ENCODE measurements around the gene TOB1.

Gene TOB1

DNA sequence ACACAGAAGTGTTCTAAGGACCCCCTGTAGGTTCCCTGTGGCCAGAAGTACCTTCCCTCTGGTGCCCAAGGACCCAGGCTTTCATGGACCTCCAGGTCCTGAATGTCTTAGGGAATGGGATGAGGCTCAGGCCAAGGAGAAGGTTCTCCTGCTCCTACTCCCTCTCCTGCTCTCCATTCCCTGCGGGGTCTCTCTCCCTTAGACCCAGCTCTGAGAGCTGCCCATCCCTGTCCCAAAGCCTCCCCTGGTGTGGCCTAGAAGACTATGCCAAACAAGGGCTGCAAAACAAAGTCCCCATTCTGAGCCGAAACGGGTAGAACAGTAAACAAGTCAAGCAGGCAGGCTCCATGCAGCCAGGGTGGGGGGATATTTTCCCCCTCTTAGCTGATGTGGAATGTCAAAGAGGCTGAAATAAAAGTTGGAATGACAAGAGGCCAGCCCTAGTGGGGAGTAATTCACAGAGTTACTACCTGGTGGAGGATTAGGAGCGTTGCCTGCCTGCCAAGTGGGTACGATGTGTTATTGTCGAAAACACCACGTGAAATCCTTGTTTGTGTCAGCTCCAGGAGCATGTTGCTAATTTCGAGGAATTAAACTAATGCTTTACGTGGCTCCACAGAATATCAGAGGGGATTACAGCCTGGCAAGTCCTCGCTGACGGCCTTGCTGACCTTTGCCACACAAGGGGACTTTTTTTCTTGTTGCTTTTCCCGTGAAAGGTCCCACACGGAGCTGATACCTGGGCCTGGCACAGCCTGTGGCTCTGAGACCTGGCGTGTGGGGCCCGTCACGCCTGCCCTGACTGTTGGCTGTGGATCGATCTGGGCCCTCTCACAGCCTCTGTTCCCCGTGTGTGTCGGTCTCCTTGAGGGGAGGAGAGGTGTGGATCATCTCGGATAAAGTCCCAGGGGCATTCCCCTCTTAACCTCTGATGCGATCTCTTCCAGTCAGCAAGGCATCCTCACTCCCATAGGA is 27.9 kb downstream of the TOB1 start:
- Histone ChIP-seq H3K9me3 (ENCODE audit: control insufficient read depth, insufficient read depth, low read length) (no peaks in the 10 kb centered on the region), H3K36me3 (ENCODE audit: insufficient read depth, low read length) (no peaks in the 10 kb centered on the region), H3K4me1 (ENCODE audit: insufficient read depth, low read length) (peaks cover 29% of the 10 kb centered on the region; the same call in 1 of the 2 replicates), H3K9ac (ENCODE audit: low read depth, low read length) (no peak overlapping the region)

DNA sequence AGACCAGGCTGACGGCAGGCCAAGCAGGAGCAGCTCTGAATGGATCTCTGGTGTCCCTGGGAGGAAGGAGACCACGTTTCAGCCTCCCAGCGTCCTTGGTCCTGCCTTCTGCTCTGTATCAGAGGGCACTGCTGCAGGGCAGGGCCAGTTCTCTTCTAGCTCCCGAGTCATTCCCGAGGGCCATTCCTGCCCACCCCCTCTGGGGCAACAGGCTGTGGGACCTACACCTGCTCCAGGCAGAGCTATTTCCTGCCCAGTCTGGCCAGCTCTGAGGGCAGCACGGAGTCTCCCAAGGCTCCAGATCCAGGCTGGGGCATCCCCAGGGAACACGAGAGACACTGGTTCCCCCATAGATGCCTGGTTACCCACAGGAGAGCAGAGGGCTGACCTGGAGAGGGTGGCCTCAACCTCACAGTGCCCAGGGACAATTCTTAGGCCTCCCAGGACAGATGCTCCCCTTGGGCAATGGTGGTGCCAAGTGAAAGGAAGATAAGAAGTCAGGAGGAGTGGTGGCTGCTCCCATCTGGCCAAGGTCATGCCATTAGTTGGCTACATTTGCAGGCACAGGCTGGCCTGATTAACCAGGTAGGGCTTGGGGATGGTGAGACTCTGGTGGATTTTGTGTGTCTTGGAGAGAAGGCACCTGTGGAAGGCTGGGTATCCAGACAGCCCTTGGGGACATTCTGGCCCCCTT is 28.7 kb downstream of the TOB1 start:
- Histone ChIP-seq H3K9me3 (ENCODE audit: control insufficient read depth, insufficient read depth, low read length) (no peaks in the 10 kb centered on the region), H3K4me1 (ENCODE audit: insufficient read depth, low read length) (peaks cover 33% of the 10 kb centered on the region; the same call in 1 of the 2 replicates), H3K36me3 (ENCODE audit: insufficient read depth, low read length) (no peaks in the 10 kb centered on the region), H3K9ac (ENCODE audit: low read depth, low read length) (no peak overlapping the region)

DNA sequence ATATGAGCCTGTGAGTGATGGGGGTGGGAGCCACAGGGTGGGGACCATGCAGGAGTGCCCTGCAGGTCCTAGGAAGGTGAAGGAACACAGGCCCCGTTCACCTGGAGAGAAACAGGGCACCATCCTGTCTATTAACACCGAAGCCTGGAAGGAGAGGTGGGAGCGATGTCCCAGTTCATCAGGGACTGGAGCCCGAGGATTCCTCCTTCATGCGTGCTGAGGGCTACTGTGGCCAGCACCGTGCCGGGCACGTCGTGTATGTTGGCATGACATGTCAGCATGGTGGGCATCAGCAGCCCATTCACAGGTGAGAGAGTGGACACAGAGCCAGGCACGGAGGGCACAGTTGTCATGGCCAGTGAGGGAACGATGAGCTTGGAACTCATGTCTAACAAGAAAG is 29.3 kb downstream of the TOB1 start:
- no peaks in the 10 kb centered on the region for H3K36me3 ChIP-seq (ENCODE audit: insufficient read depth, low read length)
- H3K4me1 ChIP-seq (ENCODE audit: insufficient read depth, low read length): peaks cover 35% of the 10 kb centered on the region; the same call in 1 of the 2 replicates
- no peaks in the 10 kb centered on the region for H3K9me3 ChIP-seq (ENCODE audit: control insufficient read depth, insufficient read depth, low read length)
- H3K9ac ChIP-seq (ENCODE audit: low read depth, low read length): no peak overlapping the region

DNA sequence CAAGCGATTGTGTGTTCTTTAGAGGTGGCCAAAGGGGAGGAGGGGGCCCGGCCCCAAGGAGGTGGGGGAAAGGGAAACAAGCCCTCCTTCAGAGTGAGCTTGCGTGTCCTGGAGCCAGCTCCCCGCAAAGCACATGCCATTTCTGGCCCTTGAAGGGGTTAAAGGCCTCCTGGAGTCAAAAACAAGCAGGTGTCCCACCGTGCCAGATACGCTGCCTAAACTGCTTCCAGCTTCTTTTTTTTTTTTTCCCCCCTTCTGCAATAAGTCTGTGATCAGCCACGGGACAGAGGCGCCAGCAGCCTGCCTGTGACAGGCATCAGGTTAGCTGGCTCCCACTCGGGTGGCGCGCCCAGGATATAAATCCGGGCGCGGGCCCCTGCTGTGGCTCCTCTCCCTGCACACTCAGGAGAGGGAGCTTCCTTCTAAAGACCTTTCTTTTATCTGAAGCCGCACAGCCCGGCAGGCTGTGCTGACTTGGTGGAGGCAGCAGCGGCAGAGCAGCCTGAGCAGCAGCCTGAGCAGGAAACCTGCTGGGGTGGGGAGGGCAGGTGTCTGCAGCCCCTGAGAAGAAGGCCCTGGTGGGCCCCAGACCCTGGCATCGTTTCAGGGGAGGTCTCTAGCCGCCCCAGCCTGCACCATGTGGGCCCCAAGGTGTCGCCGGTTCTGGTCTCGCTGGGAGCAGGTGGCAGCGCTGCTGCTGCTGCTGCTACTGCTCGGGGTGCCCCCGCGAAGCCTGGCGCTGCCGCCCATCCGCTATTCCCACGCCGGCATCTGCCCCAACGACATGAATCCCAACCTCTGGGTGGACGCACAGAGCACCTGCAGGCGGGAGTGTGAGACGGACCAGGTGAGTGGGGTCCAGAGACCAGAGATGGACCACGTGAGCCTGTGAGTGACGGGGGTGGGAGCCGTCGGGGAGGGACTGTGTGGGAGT is 30.6 kb downstream of the TOB1 start, which contains the start of gene WFIKKN2:
Gene WFIKKN2 (plus strand): TSS at position 286 of the 934 bp plus-strand sequence. CDS start 352 bp downstream, at position 638.
- peaks cover 43% of the 10 kb centered on the region; the same call in 1 of the 2 replicates for H3K4me1 ChIP-seq (ENCODE audit: insufficient read depth, low read length)
- no peaks in the 10 kb centered on the region for H3K36me3 ChIP-seq (ENCODE audit: insufficient read depth, low read length)
- no peak within 1 kb of the TSS for H3K9ac ChIP-seq (ENCODE audit: low read depth, low read length)
- H3K9me3 ChIP-seq (ENCODE audit: control insufficient read depth, insufficient read depth, low read length): no peaks in the 10 kb centered on the region

DNA sequence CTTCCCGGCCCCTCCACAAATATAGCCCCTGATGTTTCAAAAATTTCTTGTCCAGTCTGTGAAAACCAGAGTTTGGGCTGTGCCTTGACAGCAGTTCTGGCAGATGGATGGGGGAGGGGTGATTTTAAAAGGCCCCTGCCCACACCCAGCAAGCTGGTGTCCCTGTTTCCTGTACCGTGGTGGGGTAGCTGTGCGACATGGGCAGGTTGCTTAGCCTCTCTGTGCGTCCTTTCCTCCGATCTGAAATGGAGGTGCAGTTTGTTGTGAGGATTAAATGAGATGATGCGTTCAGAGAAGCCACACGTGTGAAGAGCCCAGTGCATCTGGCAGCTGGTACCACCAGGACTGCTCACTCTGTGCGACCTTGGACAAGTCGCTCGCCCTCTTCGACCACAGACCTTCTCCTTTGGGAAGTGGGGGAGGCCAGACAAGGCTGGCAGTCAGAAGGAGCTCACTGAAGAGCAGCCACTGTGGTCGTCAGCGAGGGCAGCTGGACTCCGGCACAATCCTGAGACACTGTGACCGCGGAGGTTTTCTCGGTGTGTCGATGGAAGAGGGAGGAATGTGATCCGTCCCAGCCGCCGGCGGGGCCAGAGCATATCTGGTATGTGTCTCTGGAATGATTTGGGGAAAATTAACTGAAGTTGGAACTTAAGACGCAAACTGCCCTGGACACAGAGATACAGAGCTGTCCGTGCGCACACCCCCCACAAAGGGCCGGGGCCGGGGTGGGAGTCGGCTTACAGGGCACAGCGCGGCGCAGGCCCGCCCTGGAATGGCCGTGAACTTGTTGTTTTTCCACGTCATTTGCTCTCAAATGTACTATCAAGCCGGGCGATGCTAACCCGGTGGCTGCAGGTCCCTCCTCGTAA is 31.5 kb downstream of the TOB1 start:
- no peak overlapping the region for H3K9ac ChIP-seq (ENCODE audit: low read depth, low read length)
- no peaks in the 10 kb centered on the region for H3K9me3 ChIP-seq (ENCODE audit: control insufficient read depth, insufficient read depth, low read length)
- no peaks in the 10 kb centered on the region for H3K36me3 ChIP-seq (ENCODE audit: insufficient read depth, low read length)
- peaks cover 46% of the 10 kb centered on the region; the same call in 1 of the 2 replicates for H3K4me1 ChIP-seq (ENCODE audit: insufficient read depth, low read length)

DNA sequence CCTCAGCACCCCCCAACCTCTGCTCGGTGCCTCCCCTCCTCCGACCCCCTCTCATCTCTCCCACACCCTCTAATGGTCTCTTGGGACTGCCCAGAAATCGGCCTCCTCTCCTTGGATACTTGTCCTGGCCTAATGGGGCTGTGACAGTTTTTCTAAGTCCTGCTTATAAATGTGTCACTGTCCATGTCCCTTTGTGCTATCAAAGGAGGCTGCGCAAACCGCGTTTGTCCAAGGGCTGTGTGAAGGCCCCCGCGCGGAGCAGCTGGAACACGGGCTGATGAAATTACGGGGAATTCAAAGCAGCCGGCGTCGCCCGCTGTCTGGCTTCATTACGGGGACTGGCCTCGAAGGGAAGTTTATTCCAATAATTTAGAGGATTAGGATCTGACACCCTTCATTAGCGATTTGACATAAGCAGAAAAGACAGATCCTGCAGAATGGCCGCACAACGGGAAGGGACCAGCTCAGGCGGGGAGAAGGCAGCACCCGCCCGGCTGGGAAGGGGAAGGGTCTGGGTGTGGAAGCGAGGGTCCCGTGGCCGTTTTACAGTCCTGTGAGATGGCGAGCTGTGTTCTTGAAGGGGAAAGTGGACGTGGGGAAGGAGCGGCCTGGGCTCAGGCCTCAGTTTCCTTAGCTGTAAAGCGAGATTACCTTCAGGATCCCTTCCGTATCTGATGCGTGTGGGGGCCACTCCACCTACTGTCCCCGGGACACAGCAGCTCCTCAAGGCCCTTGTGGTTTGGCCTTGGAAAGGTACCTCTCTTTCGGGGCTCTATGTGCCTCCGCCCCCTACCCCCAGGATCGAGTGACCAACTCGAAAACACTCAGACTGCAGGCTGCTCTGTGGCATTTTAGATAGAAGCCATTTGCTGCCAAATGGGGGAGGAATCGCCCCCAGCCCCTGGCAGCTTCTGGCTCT is 32.4 kb downstream of the TOB1 start:
- Histone ChIP-seq H3K36me3 (ENCODE audit: insufficient read depth, low read length) (no peaks in the 10 kb centered on the region), H3K9me3 (ENCODE audit: control insufficient read depth, insufficient read depth, low read length) (no peaks in the 10 kb centered on the region), H3K4me1 (ENCODE audit: insufficient read depth, low read length) (peaks cover 55% of the 10 kb centered on the region; the same call in 1 of the 2 replicates), H3K9ac (ENCODE audit: low read depth, low read length) (no peak overlapping the region)

DNA sequence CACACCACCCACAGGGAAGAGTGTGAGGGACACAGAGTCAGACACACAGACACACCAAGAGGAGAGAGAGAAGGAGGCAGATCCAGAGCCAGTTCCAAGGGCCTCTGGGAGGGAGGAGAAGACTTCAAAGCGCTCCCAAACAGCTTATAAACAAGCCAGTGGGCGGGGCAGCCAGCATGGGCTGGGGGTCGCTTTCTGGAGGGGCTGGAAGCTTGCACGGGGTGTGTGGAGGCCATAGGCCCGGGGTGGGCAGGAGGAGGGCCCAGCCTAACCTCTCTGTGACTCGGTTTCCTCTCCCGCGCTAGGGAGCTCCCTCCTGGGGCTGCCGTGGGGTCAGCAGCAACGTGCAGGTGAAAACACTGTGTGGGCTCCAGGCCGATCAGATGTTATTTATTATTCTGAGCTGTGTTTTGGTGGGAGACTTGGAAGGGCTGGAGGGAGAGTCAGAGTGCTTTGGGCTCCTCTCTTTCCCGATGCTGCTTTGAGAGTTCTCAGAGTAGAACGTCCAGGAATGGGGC is 33.2 kb downstream of the TOB1 start:
- Histone ChIP-seq H3K4me1 (ENCODE audit: insufficient read depth, low read length) (peaks cover 60% of the 10 kb centered on the region; the same call in 1 of the 2 replicates), H3K9me3 (ENCODE audit: control insufficient read depth, insufficient read depth, low read length) (no peaks in the 10 kb centered on the region), H3K9ac (ENCODE audit: low read depth, low read length) (no peak overlapping the region), H3K36me3 (ENCODE audit: insufficient read depth, low read length) (no peaks in the 10 kb centered on the region)

DNA sequence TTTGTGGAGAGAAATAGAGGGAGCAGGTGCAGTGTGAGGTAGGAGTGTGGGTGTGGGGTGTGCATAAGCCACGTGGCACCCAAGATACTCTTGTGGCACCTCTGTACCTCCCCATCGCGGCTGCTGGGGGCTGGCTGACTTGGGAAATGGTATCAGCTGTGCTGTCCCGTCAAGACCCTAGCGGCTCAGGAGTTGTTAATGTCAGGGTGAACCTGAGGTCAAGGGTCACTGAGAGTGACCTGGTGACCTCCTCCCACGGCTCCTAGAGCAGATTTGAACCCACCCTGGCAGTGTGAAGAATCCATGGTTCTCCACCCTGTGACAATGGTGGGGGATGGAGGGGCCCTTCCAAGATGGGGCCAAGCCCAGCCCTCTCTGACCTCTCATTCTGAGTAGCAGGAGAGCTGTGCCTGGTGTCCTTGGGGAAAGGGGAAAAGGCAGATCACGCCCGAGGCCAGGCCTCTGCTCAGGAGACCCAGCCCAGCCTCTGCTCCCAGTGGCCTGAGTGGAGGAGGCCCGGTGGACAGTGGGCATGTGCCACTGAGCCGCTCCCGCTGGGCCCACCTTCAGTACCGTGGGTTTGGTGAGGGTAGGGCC is 33.8 kb downstream of the TOB1 start:
- Histone ChIP-seq H3K36me3 (ENCODE audit: insufficient read depth, low read length) (no peaks in the 10 kb centered on the region), H3K9me3 (ENCODE audit: control insufficient read depth, insufficient read depth, low read length) (no peaks in the 10 kb centered on the region), H3K4me1 (ENCODE audit: insufficient read depth, low read length) (peaks cover 60% of the 10 kb centered on the region; the same call in 1 of the 2 replicates), H3K9ac (ENCODE audit: low read depth, low read length) (no peak overlapping the region)

DNA sequence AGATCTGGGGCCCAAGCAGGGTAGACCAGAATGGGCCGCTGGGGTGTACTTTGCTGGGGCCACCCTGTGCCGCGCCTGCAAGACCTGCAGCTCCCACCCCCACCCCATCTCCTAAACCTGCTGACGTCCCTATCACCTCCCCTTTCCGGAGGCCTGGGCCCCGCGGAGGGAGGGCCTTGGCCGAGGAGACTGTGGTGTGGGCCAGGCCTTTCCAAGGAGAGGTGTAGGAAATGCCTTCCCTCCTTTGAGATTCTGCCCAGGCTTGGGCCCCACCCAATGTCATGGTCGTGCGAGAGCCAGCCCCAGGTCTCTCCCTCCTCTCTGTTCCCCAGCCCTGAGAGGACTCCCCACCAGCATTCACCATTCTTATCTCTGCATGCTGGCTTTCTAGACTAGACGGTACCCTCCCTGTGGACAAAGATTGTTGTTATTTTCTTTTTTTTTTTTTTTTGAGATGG is 34.7 kb downstream of the TOB1 start:
- no peak overlapping the region for H3K9ac ChIP-seq (ENCODE audit: low read depth, low read length)
- peaks cover 60% of the 10 kb centered on the region; the same call in 1 of the 2 replicates for H3K4me1 ChIP-seq (ENCODE audit: insufficient read depth, low read length)
- no peaks in the 10 kb centered on the region for H3K36me3 ChIP-seq (ENCODE audit: insufficient read depth, low read length)
- no peaks in the 10 kb centered on the region for H3K9me3 ChIP-seq (ENCODE audit: control insufficient read depth, insufficient read depth, low read length)

DNA sequence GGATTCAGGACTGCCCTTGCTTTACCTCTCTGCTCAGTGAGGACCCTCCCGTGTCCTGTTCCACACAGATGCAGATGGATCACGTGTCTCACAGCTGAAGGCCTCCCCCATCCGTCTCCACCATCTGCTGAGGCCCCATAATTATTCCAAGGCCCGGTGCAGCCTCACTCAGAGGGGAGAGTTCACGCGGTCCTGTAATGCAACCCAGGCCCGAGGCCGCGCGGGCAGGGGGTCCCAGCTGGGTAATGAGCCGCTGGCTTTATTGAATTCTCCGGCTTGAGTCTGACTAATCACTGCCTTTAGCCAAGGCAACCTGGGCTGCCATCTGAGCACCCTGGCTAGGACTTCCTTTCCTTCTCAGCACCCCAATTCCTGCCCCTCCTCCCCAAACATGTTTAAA is 35.2 kb downstream of the TOB1 start:
- Histone ChIP-seq H3K9me3 (ENCODE audit: control insufficient read depth, insufficient read depth, low read length) (no peaks in the 10 kb centered on the region), H3K36me3 (ENCODE audit: insufficient read depth, low read length) (no peaks in the 10 kb centered on the region), H3K4me1 (ENCODE audit: insufficient read depth, low read length) (peaks cover 60% of the 10 kb centered on the region; the same call in 1 of the 2 replicates), H3K9ac (ENCODE audit: low read depth, low read length) (no peak overlapping the region)

DNA sequence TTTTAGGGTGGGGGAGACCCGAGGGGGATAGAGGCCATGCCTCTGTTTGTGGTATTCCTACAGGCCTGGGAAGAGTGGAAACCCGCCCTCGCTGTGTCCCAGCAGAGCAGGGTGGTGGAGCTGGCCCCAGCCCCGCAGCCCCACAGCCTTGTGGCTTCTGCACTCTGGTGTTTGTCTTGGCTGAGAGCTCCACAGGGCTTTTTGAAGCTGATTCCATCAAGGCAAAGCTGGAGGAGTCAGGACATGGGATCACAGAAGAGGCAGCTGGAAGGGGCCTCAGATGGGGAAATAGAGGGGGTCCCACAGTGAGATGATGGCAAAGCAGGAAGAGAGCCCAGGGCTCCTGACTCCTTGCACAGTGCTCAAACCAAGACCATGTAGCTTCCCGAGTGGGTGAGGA is 35.8 kb downstream of the TOB1 start:
- H3K36me3 ChIP-seq (ENCODE audit: insufficient read depth, low read length): no peaks in the 10 kb centered on the region
- H3K9me3 ChIP-seq (ENCODE audit: control insufficient read depth, insufficient read depth, low read length): no peaks in the 10 kb centered on the region
- no peak overlapping the region for H3K9ac ChIP-seq (ENCODE audit: low read depth, low read length)
- peaks cover 58% of the 10 kb centered on the region; the same call in 1 of the 2 replicates for H3K4me1 ChIP-seq (ENCODE audit: insufficient read depth, low read length)

DNA sequence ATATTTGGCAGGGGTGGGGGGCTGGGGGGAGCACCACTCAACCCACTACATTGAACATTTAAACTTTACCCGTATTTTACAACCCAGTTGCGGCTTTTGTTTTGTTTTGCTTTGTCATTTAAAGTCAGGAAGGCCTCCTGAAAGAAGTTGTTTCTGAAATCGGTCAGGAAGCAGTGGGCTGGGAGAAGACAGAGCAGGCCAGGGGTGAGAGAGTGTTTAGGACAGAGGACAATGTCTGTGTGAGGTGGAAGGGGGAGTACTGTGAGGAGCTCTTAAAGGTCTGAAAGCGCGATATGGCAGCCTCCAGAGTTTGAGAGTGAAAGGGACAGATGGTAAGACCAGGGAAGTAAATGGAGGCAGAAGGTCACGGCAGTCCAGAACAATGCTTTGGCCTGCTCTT is 36.8 kb downstream of the TOB1 start:
- Histone ChIP-seq H3K9ac (ENCODE audit: low read depth, low read length) (no peak overlapping the region), H3K9me3 (ENCODE audit: control insufficient read depth, insufficient read depth, low read length) (no peaks in the 10 kb centered on the region), H3K36me3 (ENCODE audit: insufficient read depth, low read length) (no peaks in the 10 kb centered on the region), H3K4me1 (ENCODE audit: insufficient read depth, low read length) (peaks cover 48% of the 10 kb centered on the region; the same call in 1 of the 2 replicates)
